ENCODE measurements around the gene PABPC3. TPM values are rescaled to one million over a fixed set of nuclear protein-coding genes. Genes with fewer than 3 reads are reported as not detected.
A peak's percentile ranks its signal among the peaks of the same experiment; 100 is the strongest.

PABPC3 gene
- total RNA-seq, 2 experiments from 2014 or later = 0.13 to 0.49 TPM

GRCh38 chr13:25118378-25118905 lies 22.5 kb downstream of the PABPC3 start:
- Histone ChIP-seq H3K36me3 (ENCODE audit: insufficient read depth, low read length) (no peaks in the 10 kb centered on the region), H4K20me1 (ENCODE audit: insufficient read depth, low read length) (no peaks in the 10 kb centered on the region), H3K4me1 (ENCODE audit: insufficient read depth, low read length, poor library complexity, severe bottlenecking) (peaks cover 28% of the 10 kb centered on the region), H3K79me2 (ENCODE audit: insufficient read depth, low read depth, low read length) (no peaks in the 10 kb centered on the region), H3K9me2 (ENCODE audit: insufficient read depth, low read length) (no peaks in the 10 kb centered on the region), H3K27ac (ENCODE audit: low read depth, low read length, poor library complexity, severe bottlenecking) (peak overlapping the region; percentile 38), H3K4me2 (ENCODE audit: low read length) (peak overlapping the region; percentile 29; the same call in 1 of the 2 replicates), H3K9me3 (ENCODE audit: low read length) (no peaks in the 10 kb centered on the region), H2AFZ (ENCODE audit: low read length) (peak overlapping the region; percentile 50; the same call in 1 of the 2 replicates), H3K4me3 (ENCODE audit: low read depth, low read length, poor library complexity, severe bottlenecking) (no peak overlapping the region)
- DNase-seq (ENCODE audit: low spot score) = peak; percentile 54
- intact Hi-C loops (cut with micrococcal nuclease; ENCODE audit: unreplicated experiment) = no loop called here
- ChIA-PET POLR2A (interaction anchor here (0.6 kb wide), 1 partner anchor 15 kb away, joined by 4 read pairs; no protein-coding TSS in a partner anchor), CTCF (ENCODE audit: unreplicated experiment) (no interaction called here)
- BruUV-seq (replicated peaks) = no TSS peak
- no peak for TF ChIP-seq EZH2phosphoT487 (IDR thresholded peaks at IDR 0.05; ENCODE audit: borderline replicate concordance, low read depth, low read length)
- no peak for TF ChIP-seq CTCF (conservative IDR thresholded peaks at IDR 0.05; ENCODE audit: low read length)

DNA sequence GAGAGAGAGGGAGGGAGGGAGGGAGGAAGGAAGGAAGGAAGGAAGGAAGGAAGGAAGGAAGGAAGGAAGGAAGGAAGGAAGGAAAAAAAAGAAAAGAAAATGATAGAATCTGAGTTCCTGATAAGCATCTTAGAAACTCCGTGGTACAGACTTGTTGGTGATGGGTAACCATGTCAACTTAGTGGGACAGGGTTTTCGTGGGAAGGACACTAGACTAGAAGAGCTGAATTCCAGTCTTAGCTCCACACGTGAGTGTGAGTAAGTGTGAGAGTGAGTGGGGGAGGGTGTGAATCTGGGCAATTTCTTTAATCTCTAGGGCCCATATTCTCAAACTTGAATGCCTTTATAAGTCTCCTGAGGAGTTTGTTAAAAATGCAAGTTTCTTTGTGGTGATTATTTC lies 35.0 kb downstream of the PABPC3 start:
- CTCF ChIA-PET (ENCODE audit: unreplicated experiment) = no interaction called here
- intact Hi-C loops (cut with micrococcal nuclease; ENCODE audit: unreplicated experiment) = no loop called here
- H3K4me1 ChIP-seq (ENCODE audit: insufficient read depth, low read length, poor library complexity, severe bottlenecking) = no peaks in the 10 kb centered on the region
- no peak for TF ChIP-seq CTCF (conservative IDR thresholded peaks at IDR 0.05; ENCODE audit: low read length)
- no peak for TF ChIP-seq EZH2phosphoT487 (IDR thresholded peaks at IDR 0.05; ENCODE audit: borderline replicate concordance, low read depth, low read length)
- H3K4me3 ChIP-seq (ENCODE audit: low read depth, low read length, poor library complexity, severe bottlenecking) = no peak overlapping the region
- H3K27ac ChIP-seq (ENCODE audit: low read depth, low read length, poor library complexity, severe bottlenecking) = no peak overlapping the region
- POLR2A ChIA-PET = no interaction called here
- H3K36me3 ChIP-seq (ENCODE audit: insufficient read depth, low read length) = no peaks in the 10 kb centered on the region
- BruUV-seq (replicated peaks) = no TSS peak
- no peak overlapping the region for H3K4me2 ChIP-seq (ENCODE audit: low read length)
- no peaks in the 10 kb centered on the region for H4K20me1 ChIP-seq (ENCODE audit: insufficient read depth, low read length)
- no peak overlapping the region for H2AFZ ChIP-seq (ENCODE audit: low read length)
- no peak for DNase-seq (ENCODE audit: low spot score)
- no peaks in the 10 kb centered on the region for H3K9me2 ChIP-seq (ENCODE audit: insufficient read depth, low read length)
- H3K79me2 ChIP-seq (ENCODE audit: insufficient read depth, low read depth, low read length) = no peaks in the 10 kb centered on the region
- H3K9me3 ChIP-seq (ENCODE audit: low read length) = no peaks in the 10 kb centered on the region

- intact Hi-C loops (cut with micrococcal nuclease; ENCODE audit: unreplicated experiment) = no loop called here
- Histone ChIP-seq H3K9me2 (ENCODE audit: insufficient read depth, low read length) (no peaks in the 10 kb centered on the region), H4K20me1 (ENCODE audit: insufficient read depth, low read length) (no peaks in the 10 kb centered on the region), H3K4me3 (ENCODE audit: low read depth, low read length, poor library complexity, severe bottlenecking) (no peak overlapping the region), H3K79me2 (ENCODE audit: insufficient read depth, low read depth, low read length) (no peaks in the 10 kb centered on the region), H3K9me3 (ENCODE audit: low read length) (no peaks in the 10 kb centered on the region), H3K4me2 (ENCODE audit: low read length) (no peak overlapping the region), H3K36me3 (ENCODE audit: insufficient read depth, low read length) (no peaks in the 10 kb centered on the region), H2AFZ (ENCODE audit: low read length) (no peak overlapping the region), H3K4me1 (ENCODE audit: insufficient read depth, low read length, poor library complexity, severe bottlenecking) (no peaks in the 10 kb centered on the region), H3K27ac (ENCODE audit: low read depth, low read length, poor library complexity, severe bottlenecking) (no peak overlapping the region)
- CTCF ChIA-PET (ENCODE audit: unreplicated experiment) = no interaction called here
- POLR2A ChIA-PET = no interaction called here
- TF ChIP-seq EZH2phosphoT487 (IDR thresholded peaks at IDR 0.05; ENCODE audit: borderline replicate concordance, low read depth, low read length) (no peak), CTCF (conservative IDR thresholded peaks at IDR 0.05; ENCODE audit: low read length) (no peak)
- no TSS peak for BruUV-seq (replicated peaks)
- no peak for DNase-seq (ENCODE audit: low spot score)
These were observed 36.0 kb downstream of the PABPC3 start for GRCh38 chr13:25131881-25132420.
